Measurements from ENCODE around the gene UGT1A8.
"Not testable (repeated sequence)": the region's sequence is repeated elsewhere in the genome, so short reads cannot be mapped to it uniquely, and the experiment has no call there.

GRCh38 chr2:233655943-233656342 is 38.5 kb downstream of the UGT1A8 start:
- not testable (repeated sequence) for TF ChIP-seq ZNF384 (IDR thresholded peaks at IDR 0.05); FOXM1 (IDR thresholded peaks at IDR 0.05; ENCODE audit: borderline replicate concordance); PKNOX1 (IDR thresholded peaks at IDR 0.05); ELF4 (IDR thresholded peaks at IDR 0.05); BHLHE40 (IDR thresholded peaks at IDR 0.05; ENCODE audit: borderline replicate concordance)
